ENCODE results near the gene AAMP. TPM values are rescaled to one million over a fixed set of nuclear protein-coding genes. Genes with fewer than 3 reads are reported as not detected.

AAMP gene
- total RNA-seq, 1 experiment from 2014 or later = 125 TPM

- TF ChIP-seq FOXP1 (CRISPR knock-in tag; IDR thresholded peaks at IDR 0.05; ENCODE audit: borderline replicate concordance) (0 out of 2 replicates have a peak, but pooled peaks have one; percentile 49), ETV6 (CRISPR knock-in tag; IDR thresholded peaks at IDR 0.05) (no peak; the same call in 1 of the 2 replicates), ZNF423 (CRISPR knock-in tag; IDR thresholded peaks at IDR 0.05) (0 out of 2 replicates have a peak, but pooled peaks have one; percentile 13), TEAD1 (CRISPR knock-in tag; IDR thresholded peaks at IDR 0.05) (no peak), CREB1 (CRISPR knock-in tag; IDR thresholded peaks at IDR 0.05) (no peak), NFYB (CRISPR knock-in tag; conservative IDR thresholded peaks at IDR 0.05; ENCODE audit: low read depth) (no peak), E2F4 (CRISPR knock-in tag; IDR thresholded peaks at IDR 0.05; ENCODE audit: borderline replicate concordance, low read depth) (no peak), MYBL2 (CRISPR knock-in tag; IDR thresholded peaks at IDR 0.05) (no peak), ERG (CRISPR knock-in tag; IDR thresholded peaks at IDR 0.05) (no peak), SOX15 (CRISPR knock-in tag; IDR thresholded peaks at IDR 0.05) (no peak), AR (CRISPR knock-in tag; IDR thresholded peaks at IDR 0.05) (no peak)
Observed at GRCh38 chr2:218292048-218293014, 22.4 kb upstream of the AAMP start, which contains the start of gene TMBIM1 (continued).

- TF ChIP-seq ZNF532 (CRISPR knock-in tag; IDR thresholded peaks at IDR 0.05; ENCODE audit: borderline replicate concordance) (no peak), TEAD4 (CRISPR knock-in tag; IDR thresholded peaks at IDR 0.05) (no peak), HMGA2 (CRISPR knock-in tag; IDR thresholded peaks at IDR 0.05) (no peak), JAZF1 (CRISPR knock-in tag; IDR thresholded peaks at IDR 0.05) (no peak), ATF2 (CRISPR knock-in tag; IDR thresholded peaks at IDR 0.05; ENCODE audit: borderline replicate concordance, low read depth) (no peak), ZNF121 (CRISPR knock-in tag; IDR thresholded peaks at IDR 0.05) (no peak), FOXP4 (CRISPR knock-in tag; IDR thresholded peaks at IDR 0.05) (no peak), ATF3 (CRISPR knock-in tag; conservative IDR thresholded peaks at IDR 0.05) (no peak), ZNF423 (CRISPR knock-in tag; IDR thresholded peaks at IDR 0.05) (no peak), FOXK1 (CRISPR knock-in tag; IDR thresholded peaks at IDR 0.05) (no peak)
- no peaks in the 10 kb centered on the region for H3K36me3 Mint-ChIP-seq
- no peak for ATAC-seq
- H3K4me1 Mint-ChIP-seq = peaks cover 55% of the 10 kb centered on the region
- H3K27me3 Mint-ChIP-seq (ENCODE audit: low read depth) = peaks cover 4% of the 10 kb centered on the region; the same call in 1 of the 2 replicates
- ChIA-PET CTCF (interaction anchor here (0.6 to 2.4 kb wide), 16 partner anchors 9 to 1662 kb away, joined by 3 to 9 read pairs (median 4); partner anchors contain the start of genes AAMP, CATIP and PNKD), POLR2A (interaction anchor here (0.6 kb wide), 2 partner anchors 31 to 65 kb away, joined by 4 to 6 read pairs; partner anchors contain the start of gene CATIP)
- H3K4me3 Mint-ChIP-seq = peak overlapping the region; percentile 65
- H3K9me3 Mint-ChIP-seq = no peaks in the 10 kb centered on the region
- DNase-seq (ENCODE audit: low spot score) = no peak
- no peak overlapping the region for H3K27ac Mint-ChIP-seq
Observed at GRCh38 chr2:218291318-218292047, 21.5 kb upstream of the AAMP start.
